ENCODE measurements around the gene BNC1. TPM values are rescaled to one million over a fixed set of nuclear protein-coding genes. Genes with fewer than 3 reads are reported as not detected.

The BNC1 gene
- total RNA-seq, 1 experiment from 2014 or later = not detected

DNA sequence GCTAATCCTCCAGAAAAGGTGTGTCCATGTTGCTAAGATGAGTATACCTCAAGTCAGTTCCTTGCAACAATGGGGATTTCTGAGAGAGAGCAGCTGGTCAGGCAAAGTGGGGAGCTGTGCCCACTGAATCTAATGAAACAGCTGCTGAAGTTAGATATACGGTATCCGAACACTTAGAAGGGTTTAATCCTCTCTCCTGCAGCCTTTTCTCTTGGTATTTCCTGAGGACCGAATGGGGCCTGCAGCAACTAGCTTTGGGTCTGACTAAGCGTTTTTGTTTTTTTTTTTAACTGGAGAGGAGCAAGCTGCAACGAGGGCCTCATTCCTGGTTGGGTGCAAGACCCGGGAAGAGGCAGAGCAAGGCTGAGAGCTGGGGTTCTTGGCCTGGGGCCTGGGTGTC, 37.6 kb upstream of the BNC1 start:
- POLR2A ChIA-PET = no interaction called here
- Mint-ChIP-seq H3K4me3 (ENCODE audit: unreplicated experiment) (no peak overlapping the region), H3K36me3 (ENCODE audit: insufficient read depth, unreplicated experiment) (peaks cover 4% of the 10 kb centered on the region), H3K4me1 (ENCODE audit: low read depth, unreplicated experiment) (no peaks in the 10 kb centered on the region), H3K27ac (ENCODE audit: unreplicated experiment) (no peak overlapping the region), H3K9me3 (ENCODE audit: unreplicated experiment) (no peaks in the 10 kb centered on the region), H3K27me3 (ENCODE audit: insufficient read depth, unreplicated experiment) (no peaks in the 10 kb centered on the region)
- Histone ChIP-seq H3K36me3 (ENCODE audit: control insufficient read depth, insufficient read depth, low read length) (no peaks in the 10 kb centered on the region), H3K9me3 (no peaks in the 10 kb centered on the region; the same call in 1 of the 2 replicates), H3K27me3 (replicated peaks; ENCODE audit: control insufficient read depth, insufficient read depth, low read length) (no peaks in the 10 kb centered on the region), H3K4me3 (ENCODE audit: low read depth, low read length) (no peak overlapping the region), H3K4me1 (peaks cover 13% of the 10 kb centered on the region)
- no TSS peak for BruUV-seq (replicated peaks)
- no peak for DNase-seq
- CTCF ChIA-PET = interaction anchor here (0.8 kb wide), 1 partner anchor 74 kb away, joined by 3 read pairs; no protein-coding TSS in a partner anchor
- intact Hi-C loops (cut with micrococcal nuclease; ENCODE audit: unreplicated experiment) = loop anchor here (2.0 to 5.0 kb wide), 2 partner anchors 17 to 75 kb away; no protein-coding TSS in a partner anchor
- TF ChIP-seq, protein P1, sequence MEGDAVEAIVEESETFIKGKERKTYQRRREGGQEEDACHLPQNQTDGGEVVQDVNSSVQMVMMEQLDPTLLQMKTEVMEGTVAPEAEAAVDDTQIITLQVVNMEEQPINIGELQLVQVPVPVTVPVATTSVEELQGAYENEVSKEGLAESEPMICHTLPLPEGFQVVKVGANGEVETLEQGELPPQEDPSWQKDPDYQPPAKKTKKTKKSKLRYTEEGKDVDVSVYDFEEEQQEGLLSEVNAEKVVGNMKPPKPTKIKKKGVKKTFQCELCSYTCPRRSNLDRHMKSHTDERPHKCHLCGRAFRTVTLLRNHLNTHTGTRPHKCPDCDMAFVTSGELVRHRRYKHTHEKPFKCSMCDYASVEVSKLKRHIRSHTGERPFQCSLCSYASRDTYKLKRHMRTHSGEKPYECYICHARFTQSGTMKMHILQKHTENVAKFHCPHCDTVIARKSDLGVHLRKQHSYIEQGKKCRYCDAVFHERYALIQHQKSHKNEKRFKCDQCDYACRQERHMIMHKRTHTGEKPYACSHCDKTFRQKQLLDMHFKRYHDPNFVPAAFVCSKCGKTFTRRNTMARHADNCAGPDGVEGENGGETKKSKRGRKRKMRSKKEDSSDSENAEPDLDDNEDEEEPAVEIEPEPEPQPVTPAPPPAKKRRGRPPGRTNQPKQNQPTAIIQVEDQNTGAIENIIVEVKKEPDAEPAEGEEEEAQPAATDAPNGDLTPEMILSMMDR (IDR thresholded peaks at IDR 0.05; ENCODE audit: insufficient read depth in 1 of 2, low read depth in 1 of 2, low read length in 1 of 2, severe bottlenecking in 1 of 2, unreplicated experiment in 1 of 2) = no peak

DNA sequence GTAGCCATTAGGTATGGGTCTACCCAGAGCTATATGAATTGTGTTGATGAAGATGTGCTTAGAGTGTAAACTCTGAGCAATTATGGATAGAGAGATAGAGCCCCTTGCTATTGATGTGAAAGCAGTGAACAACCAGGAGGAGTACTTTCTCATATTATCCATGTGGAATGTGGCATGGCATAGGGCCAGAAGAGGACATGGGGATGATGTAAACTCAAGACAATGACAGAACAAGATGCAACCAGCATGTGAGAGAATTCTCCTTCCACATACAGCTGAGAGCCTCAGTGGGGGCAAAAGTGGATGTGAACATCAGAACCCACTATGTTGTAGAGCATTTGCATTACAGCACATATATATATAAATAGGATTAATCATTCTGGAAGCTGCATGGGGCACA, 36.4 kb upstream of the BNC1 start:
- H3K36me3 Mint-ChIP-seq (ENCODE audit: insufficient read depth, unreplicated experiment) = peaks cover 4% of the 10 kb centered on the region
- Histone ChIP-seq H3K4me3 (ENCODE audit: low read depth, low read length) (no peak overlapping the region), H3K4me1 (peaks cover 13% of the 10 kb centered on the region), H3K9me3 (no peaks in the 10 kb centered on the region; the same call in 1 of the 2 replicates), H3K27me3 (replicated peaks; ENCODE audit: control insufficient read depth, insufficient read depth, low read length) (no peaks in the 10 kb centered on the region), H3K36me3 (ENCODE audit: control insufficient read depth, insufficient read depth, low read length) (no peaks in the 10 kb centered on the region)
- no TSS peak for BruUV-seq (replicated peaks)
- no peak overlapping the region for H3K4me3 Mint-ChIP-seq (ENCODE audit: unreplicated experiment)
- no peak for DNase-seq
- POLR2A ChIA-PET = no interaction called here
- TF ChIP-seq, protein P1 (IDR thresholded peaks at IDR 0.05; ENCODE audit: insufficient read depth in 1 of 2, low read depth in 1 of 2, low read length in 1 of 2, severe bottlenecking in 1 of 2, unreplicated experiment in 1 of 2) = no peak
- no peaks in the 10 kb centered on the region for H3K27me3 Mint-ChIP-seq (ENCODE audit: insufficient read depth, unreplicated experiment)
- H3K9me3 Mint-ChIP-seq (ENCODE audit: unreplicated experiment) = no peaks in the 10 kb centered on the region
- H3K4me1 Mint-ChIP-seq (ENCODE audit: low read depth, unreplicated experiment) = no peaks in the 10 kb centered on the region
- intact Hi-C loops (cut with micrococcal nuclease; ENCODE audit: unreplicated experiment) = loop anchor here (5.0 kb wide), 1 partner anchor 74 kb away; no protein-coding TSS in a partner anchor
- H3K27ac Mint-ChIP-seq (ENCODE audit: unreplicated experiment) = no peak overlapping the region
- CTCF ChIA-PET = no interaction called here

DNA sequence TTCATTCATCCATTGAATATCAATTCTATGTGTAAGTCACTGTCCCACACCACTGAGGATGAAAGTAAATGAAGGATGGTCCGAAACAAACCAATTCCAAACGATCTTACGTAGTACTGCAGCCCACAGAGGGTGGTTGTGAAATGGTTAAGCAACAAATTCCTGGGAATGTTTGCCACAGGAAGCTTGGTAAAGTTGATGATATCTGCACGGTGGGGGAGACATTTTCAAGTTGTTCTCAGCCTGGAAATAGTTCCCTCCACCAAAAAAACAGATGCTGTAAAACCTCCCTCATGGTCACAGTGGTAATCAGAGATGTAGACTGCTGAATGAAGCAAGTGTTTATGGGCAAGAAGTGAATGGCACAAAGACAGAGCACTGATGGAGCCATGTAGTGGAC, 35.9 kb upstream of the BNC1 start:
- Mint-ChIP-seq H3K27me3 (ENCODE audit: insufficient read depth, unreplicated experiment) (no peaks in the 10 kb centered on the region), H3K4me3 (ENCODE audit: unreplicated experiment) (no peak overlapping the region), H3K36me3 (ENCODE audit: insufficient read depth, unreplicated experiment) (peaks cover 4% of the 10 kb centered on the region), H3K27ac (ENCODE audit: unreplicated experiment) (no peak overlapping the region), H3K9me3 (ENCODE audit: unreplicated experiment) (no peaks in the 10 kb centered on the region), H3K4me1 (ENCODE audit: low read depth, unreplicated experiment) (no peaks in the 10 kb centered on the region)
- no peaks in the 10 kb centered on the region for H3K36me3 ChIP-seq (ENCODE audit: control insufficient read depth, insufficient read depth, low read length)
- H3K4me1 ChIP-seq = peaks cover 13% of the 10 kb centered on the region
- ChIA-PET CTCF (no interaction called here), POLR2A (no interaction called here)
- no TSS peak for BruUV-seq (replicated peaks)
- no peaks in the 10 kb centered on the region for H3K27me3 ChIP-seq (replicated peaks; ENCODE audit: control insufficient read depth, insufficient read depth, low read length)
- intact Hi-C loops (cut with micrococcal nuclease; ENCODE audit: unreplicated experiment) = loop anchor here (5.0 kb wide), 1 partner anchor 73 kb away; no protein-coding TSS in a partner anchor
- TF ChIP-seq, protein P1 (IDR thresholded peaks at IDR 0.05; ENCODE audit: insufficient read depth in 1 of 2, low read depth in 1 of 2, low read length in 1 of 2, severe bottlenecking in 1 of 2, unreplicated experiment in 1 of 2) = no peak
- DNase-seq = no peak
- H3K9me3 ChIP-seq = no peaks in the 10 kb centered on the region; the same call in 1 of the 2 replicates
- H3K4me3 ChIP-seq (ENCODE audit: low read depth, low read length) = no peak overlapping the region
